Measurements from ENCODE around the gene CYP19A1. TPM values are rescaled to one million over a fixed set of nuclear protein-coding genes. Genes with fewer than 3 reads are reported as not detected.

Gene CYP19A1
- polyA plus RNA-seq, 1 of the 3 experiments (the other 2 are of a cell fraction): 0.03 TPM

- Histone ChIP-seq H3K9me3 (no peaks in the 10 kb centered on the region), H3K4me2 (no peak overlapping the region), H3K9ac (no peak overlapping the region), H3K27ac (ENCODE audit: low read depth in 2 of 2, low read length in 1 of 2) (no peak overlapping the region), H3K9me2 (no peaks in the 10 kb centered on the region), H4K20me1 (ENCODE audit: insufficient read depth) (no peaks in the 10 kb centered on the region), H3K4me3 (ENCODE audit: low read depth in 2 of 2, low read length in 1 of 2) (no peak overlapping the region), H3K36me3 (replicated peaks in 1 of 2; ENCODE audit: control insufficient read depth in 1 of 2, insufficient read depth in 2 of 2, low read length in 1 of 2) (no peaks in the 10 kb centered on the region), H3K4me1 (ENCODE audit: control insufficient read depth in 1 of 2, insufficient read depth in 2 of 2, low read depth in 1 of 2, low read length in 1 of 2) (peaks cover 0 to 2% of the 10 kb centered on the region in 2 experiments; a peak in 1 of 4 replicates), H3F3A (replicated peaks; ENCODE audit: insufficient read depth) (no peaks in the 10 kb centered on the region), H3K27me3 (ENCODE audit: insufficient read depth) (peaks cover 21% of the 10 kb centered on the region; the same call in 1 of the 2 replicates), H2AFZ (ENCODE audit: low read depth) (no peak overlapping the region), H3K79me2 (ENCODE audit: insufficient read depth) (no peaks in the 10 kb centered on the region)
- WGBS (ENCODE audit: low lambda C conversion rate): 38% methylated on average over 2 of the region's 2 CpGs
- no peak for TF ChIP-seq GATA2 (CRISPR knock-in tag; IDR thresholded peaks at IDR 0.05)
- no peak for TF ChIP-seq REST (IDR thresholded peaks at IDR 0.05; ENCODE audit: low read depth, low read length)
- TF ChIP-seq FOXM1 (IDR thresholded peaks at IDR 0.05; ENCODE audit: low read depth): no peak
- no peak for TF ChIP-seq USF1 (IDR thresholded peaks at IDR 0.05; ENCODE audit: borderline replicate concordance, low read depth)
- no peak for TF ChIP-seq EZH2phosphoT487 (IDR thresholded peaks at IDR 0.05; ENCODE audit: borderline replicate concordance, low read depth)
- TF ChIP-seq RFX5 (IDR thresholded peaks at IDR 0.05; ENCODE audit: low read length): no peak
- CTCF ChIA-PET: interaction anchor here (1.1 to 11.2 kb wide), 9 partner anchors 11 to 181 kb away, joined by 3 to 284 read pairs (median 16); no protein-coding TSS in a partner anchor
- POLR2A ChIA-PET: no interaction called here
- DNase-seq: no peak
These were observed 144.4 kb downstream of the CYP19A1 start for GRCh38 chr15:51193979-51194378.

GRCh38 chr15:51193526-51193925 is 144.9 kb downstream of the CYP19A1 start:
- ChIA-PET POLR2A (interaction anchor here (1.4 kb wide), 1 partner anchor 31 kb away, joined by 7 read pairs; no protein-coding TSS in a partner anchor), CTCF (interaction anchor here (0.6 to 11.2 kb wide), 29 partner anchors 10 to 296 kb away, joined by 3 to 284 read pairs (median 6); no protein-coding TSS in a partner anchor)

More at GRCh38 chr15:51193526-51193925, 144.9 kb downstream of the CYP19A1 start:
- DNase-seq: no peak
- Histone ChIP-seq H3K79me2 (ENCODE audit: insufficient read depth) (no peaks in the 10 kb centered on the region), H2AFZ (ENCODE audit: low read depth) (no peak overlapping the region), H3K27me3 (ENCODE audit: insufficient read depth) (peaks cover 21% of the 10 kb centered on the region; the same call in 1 of the 2 replicates), H3F3A (replicated peaks; ENCODE audit: insufficient read depth) (no peaks in the 10 kb centered on the region), H4K20me1 (ENCODE audit: insufficient read depth) (no peaks in the 10 kb centered on the region), H3K36me3 (replicated peaks in 1 of 2; ENCODE audit: control insufficient read depth in 1 of 2, insufficient read depth in 2 of 2, low read length in 1 of 2) (no peaks in the 10 kb centered on the region), H3K9ac (no peak overlapping the region), H3K9me2 (no peaks in the 10 kb centered on the region), H3K27ac (ENCODE audit: low read depth in 2 of 2, low read length in 1 of 2) (no peak overlapping the region), H3K9me3 (no peaks in the 10 kb centered on the region), H3K4me2 (no peak overlapping the region), H3K4me1 (ENCODE audit: control insufficient read depth in 1 of 2, insufficient read depth in 2 of 2, low read depth in 1 of 2, low read length in 1 of 2) (peaks cover 0 to 2% of the 10 kb centered on the region in 2 experiments; a peak in 1 of 4 replicates), H3K4me3 (ENCODE audit: low read depth in 2 of 2, low read length in 1 of 2) (no peak overlapping the region)
- WGBS (ENCODE audit: low lambda C conversion rate): 81% methylated on average over 6 of the region's 6 CpGs
- TF ChIP-seq JUND (IDR thresholded peaks at IDR 0.05) (no peak), FOXM1 (IDR thresholded peaks at IDR 0.05; ENCODE audit: low read depth) (no peak), MXI1 (IDR thresholded peaks at IDR 0.05; ENCODE audit: low read depth, low read length) (no peak), YY1 (IDR thresholded peaks at IDR 0.05; ENCODE audit: low read depth) (no peak), PBX3 (IDR thresholded peaks at IDR 0.05) (no peak), TCF12 (IDR thresholded peaks at IDR 0.05) (no peak), RCOR1 (IDR thresholded peaks at IDR 0.05; ENCODE audit: low read length) (no peak), POLR2AphosphoS5 (IDR thresholded peaks at IDR 0.05; ENCODE audit: low read depth, low read length) (no peak), CTCF (IDR thresholded peaks at IDR 0.05) (no peak), EZH2phosphoT487 (IDR thresholded peaks at IDR 0.05; ENCODE audit: borderline replicate concordance, low read depth) (no peak), SIN3A (IDR thresholded peaks at IDR 0.05; ENCODE audit: borderline replicate concordance, low read depth, low read length) (no peak), USF2 (IDR thresholded peaks at IDR 0.05; ENCODE audit: borderline replicate concordance, low read depth, low read length) (no peak)

Measured in SK-N-SH (cell line).